Esophagus muscularis mucosa (tissue), 4 donors: ENCODE measurements around the gene ZNF648. TPM values are rescaled to one million over a fixed set of nuclear protein-coding genes. Genes with fewer than 3 reads are reported as not detected.

Experiments used
- DNase-seq: peaks from one replicate; pipeline ENCODE4 v3.0.0-alpha.2; 2017; ENCODE audit errors: extremely low spot score
- H3K27ac ChIP-seq, 4 donors: fragments of 200-600 bp; sonication (generic); replicated peaks in 1 of 4; 1 replicate in 3 of 4; 2 replicates in 1 of 4; pipeline ENCODE4 v1.5.1; 2016 to 2019; ENCODE audit warnings: mild to moderate bottlenecking in 1 of 4
- H3K27me3 ChIP-seq, 4 donors: fragments of 200-600 bp; sonication (generic); one replicate each; pipeline versions ENCODE4 v1.5.1 to v1.6.0; 2016 to 2019
- H3K36me3 ChIP-seq, 4 donors: fragments of 200-600 bp; sonication (generic); one replicate each; pipeline ENCODE4 v1.5.1; 2016 to 2019
- H3K4me1 ChIP-seq, 4 donors: fragments of 200-600 bp; sonication (generic); one replicate each; pipeline ENCODE4 v1.5.1; 2016 to 2019
- H3K4me3 ChIP-seq, 4 donors: fragments of 200-600 bp; sonication (generic); 1 replicate in 2 of 4; 2 replicates in 2 of 4; pipeline ENCODE4 v1.5.1; 2016 to 2019; ENCODE audit warnings: mild to moderate bottlenecking in 4 of 4, moderate library complexity in 1 of 4
- H3K9me3 ChIP-seq, 4 donors: fragments of 200-600 bp; sonication (generic); 1 replicate in 3 of 4; 2 replicates in 1 of 4; pipeline ENCODE4 v1.5.1; 2016 to 2019
- CTCF ChIP-seq, 3 experiments: fragments of 200-600 bp in 2 of 3; fragments of 450-650 bp in 1 of 3; sonication (generic) in 2 of 3; IDR thresholded peaks; one replicate each; pipeline ENCODE4 v1.5.1; 2017 to 2019; ENCODE audit warnings: antibody characterized with exemption in 3 of 3, mild to moderate bottlenecking in 2 of 3, moderate library complexity in 1 of 3
- EP300 ChIP-seq: sonication (generic); formaldehyde crosslinking; IDR thresholded peaks from one replicate; pipeline ENCODE4 v1.6.1; 2017; ENCODE audit warnings: antibody characterized with exemption
- POLR2A ChIP-seq: fragments of 450-650 bp; IDR thresholded peaks from one replicate; pipeline ENCODE4 v1.6.1; 2017; ENCODE audit warnings: antibody characterized with exemption, moderate library complexity, mild to moderate bottlenecking, low read depth
- POLR2AphosphoS5 ChIP-seq, 2 donors: sonication (generic); formaldehyde crosslinking; IDR thresholded peaks; one replicate each; pipeline ENCODE4 v1.6.1; 2017; ENCODE audit warnings: antibody characterized with exemption in 2 of 2
- WGBS: methylation state at CpG from one replicate; pipeline ENCODE4 v1.1.5; 2018; 5-methylcytosine and 5-hydroxymethylcytosine counted together
- intact Hi-C: fragments of 100-400 bp; cut with DNase I; formaldehyde crosslinking; loops from one replicate; pipeline ENCODE4 v1.15.1; 2023
- total RNA-seq, 4 donors: library from RNA; depleted of rRNA; stranded (reverse); fragments of >200 nt; gene quantifications; one replicate each; pipeline versions ENCODE4 v1.1.0 to v1.2.1, GENCODE V29; 2016

ZNF648 gene
- total RNA-seq, 4 donors from 2014 or later = not detected

DNA sequence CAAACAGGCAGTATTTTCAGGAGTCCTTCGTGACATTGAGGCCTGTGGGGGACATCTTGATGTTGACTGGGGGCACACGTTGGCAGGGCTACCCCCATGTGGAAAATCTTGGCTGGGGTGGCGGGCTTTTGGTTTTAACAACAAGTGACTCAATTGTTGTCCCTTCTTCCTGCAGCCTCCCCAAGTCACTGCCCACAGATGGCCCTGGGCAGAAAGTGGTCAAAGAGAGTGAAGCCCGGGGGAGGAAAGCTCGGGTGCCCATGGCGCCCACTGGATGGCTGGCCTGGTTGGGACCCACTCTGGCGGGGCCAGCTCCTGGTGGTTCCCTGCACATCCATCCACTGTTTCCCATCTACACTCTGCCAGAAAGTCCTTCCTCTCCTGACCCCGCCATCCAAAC lies 24.6 kb upstream of the ZNF648 start:
- 92% methylated on average over 8 of the region's 8 CpGs for WGBS
- intact Hi-C loops = loop anchor here (2.0 to 10.0 kb wide), 4 partner anchors 55 to 696 kb away; no protein-coding TSS in a partner anchor
- H3K4me1 ChIP-seq = peaks cover 7 to 15% (median 12%) of the 10 kb centered on the region in 4 donors
- TF ChIP-seq POLR2A = no peak
- TF ChIP-seq CTCF (IDR thresholded peaks at IDR 0.05) = no peak
- TF ChIP-seq EP300 = no peak
- no peak for TF ChIP-seq POLR2AphosphoS5 (IDR thresholded peaks at IDR 0.05)
- no peaks in the 10 kb centered on the region for H3K27me3 ChIP-seq
- peak; percentile 90 for DNase-seq
- H3K36me3 ChIP-seq = no peaks in the 10 kb centered on the region
- H3K4me3 ChIP-seq = no peak overlapping the region
- no peaks in the 10 kb centered on the region for H3K9me3 ChIP-seq
- no peak overlapping the region for H3K27ac ChIP-seq

- Histone ChIP-seq H3K27ac (no peak overlapping the region), H3K27me3 (no peaks in the 10 kb centered on the region), H3K9me3 (no peaks in the 10 kb centered on the region), H3K4me3 (no peak overlapping the region), H3K36me3 (no peaks in the 10 kb centered on the region), H3K4me1 (peaks cover 7 to 15% (median 12%) of the 10 kb centered on the region in 4 donors)
- no peak for DNase-seq
- TF ChIP-seq POLR2AphosphoS5 (IDR thresholded peaks at IDR 0.05) (no peak), CTCF (IDR thresholded peaks at IDR 0.05) (no peak)
- intact Hi-C loops = loop anchor here (2.0 to 10.0 kb wide), 5 partner anchors 55 to 697 kb away; no protein-coding TSS in a partner anchor
- WGBS = 91% methylated on average over 6 of the region's 6 CpGs
Observed at GRCh38 chr1:182085726-182086125, 24.2 kb upstream of the ZNF648 start.

DNA sequence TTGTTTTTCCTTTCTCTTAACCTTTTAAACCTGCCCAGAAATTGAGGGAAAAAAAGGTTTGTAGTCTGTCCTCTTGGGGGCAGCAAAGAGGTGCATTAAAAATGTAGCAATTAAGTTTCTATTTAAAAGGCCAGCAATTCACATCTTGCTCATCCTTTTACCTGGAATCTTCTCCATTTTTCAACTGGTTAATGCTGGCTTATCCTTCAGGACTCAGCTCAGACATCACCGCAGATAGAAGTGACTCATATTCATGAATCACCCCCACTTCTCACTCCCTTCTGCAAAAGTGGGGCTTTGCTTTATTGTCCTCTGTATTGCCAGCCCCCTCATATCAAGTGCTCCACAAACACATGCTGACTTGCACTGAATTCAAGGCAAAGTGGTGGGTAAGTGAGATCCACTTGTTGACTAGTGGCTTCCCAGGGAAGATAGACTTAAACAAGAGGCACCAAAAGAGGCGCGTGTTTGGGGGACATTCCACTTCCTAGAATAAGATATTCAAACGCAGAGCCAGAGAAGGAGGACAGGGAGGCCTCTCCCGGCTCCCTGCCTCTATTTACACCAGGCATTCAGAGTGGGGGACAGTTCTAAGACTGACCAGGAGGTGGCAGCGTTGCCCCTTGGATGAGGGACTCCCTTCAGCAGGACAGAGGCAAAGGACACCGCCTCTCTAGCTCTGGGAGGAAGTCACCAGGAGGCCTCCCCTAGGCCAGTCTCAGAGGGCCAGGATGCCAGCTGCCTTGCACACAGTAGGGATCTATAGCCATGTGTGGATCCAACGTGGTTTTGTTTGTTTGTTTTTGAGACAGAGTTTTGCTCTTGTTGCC lies 23.2 kb upstream of the ZNF648 start:
- H3K9me3 ChIP-seq = no peaks in the 10 kb centered on the region

DNA sequence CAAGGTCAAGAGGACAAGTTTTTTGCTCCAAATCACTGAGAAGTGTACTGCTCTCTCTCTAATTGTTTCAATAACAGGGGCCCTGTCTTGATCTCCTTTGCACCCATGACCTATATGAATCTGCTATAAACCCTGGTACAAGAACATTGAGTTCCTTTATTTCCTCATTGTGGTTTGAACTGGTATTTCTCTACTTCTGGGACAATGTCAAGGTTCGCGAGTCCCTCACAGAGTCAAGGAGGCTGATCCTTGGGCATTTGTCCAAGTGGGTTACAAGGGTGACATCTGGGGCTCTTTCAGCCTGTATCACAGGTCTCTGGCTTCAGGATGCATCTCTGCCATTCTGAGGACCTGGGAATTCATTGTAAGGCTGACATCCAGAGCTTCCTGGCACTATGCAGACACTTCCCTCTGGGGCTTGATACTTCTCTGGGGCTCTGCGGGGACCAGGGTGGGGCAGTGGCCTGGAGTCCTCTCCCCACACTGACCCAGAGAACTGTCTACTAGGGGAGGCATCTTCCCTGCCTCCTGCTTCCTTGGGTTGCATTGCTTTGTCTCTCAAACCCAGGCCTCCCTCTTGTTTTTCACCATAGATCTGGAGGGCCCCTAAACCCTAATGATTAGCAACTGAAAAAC lies 22.5 kb upstream of the ZNF648 start:
- no peaks in the 10 kb centered on the region for H3K27me3 ChIP-seq
- intact Hi-C loops = loop anchor here (2.0 to 10.0 kb wide), 3 partner anchors 201 to 607 kb away; no protein-coding TSS in a partner anchor
- peak overlapping the region in 2 of 4 donors; percentile 8 to 49 for H3K27ac ChIP-seq
- 73% methylated on average over 3 of the region's 3 CpGs for WGBS
- no peak overlapping the region for H3K4me3 ChIP-seq
- no peaks in the 10 kb centered on the region for H3K36me3 ChIP-seq
- peak; percentile 83 for DNase-seq
- no peaks in the 10 kb centered on the region for H3K9me3 ChIP-seq
- TF ChIP-seq CTCF (IDR thresholded peaks at IDR 0.05) = no peak
- no peak for TF ChIP-seq POLR2AphosphoS5 (IDR thresholded peaks at IDR 0.05)
- TF ChIP-seq EP300 = no peak
- no peak for TF ChIP-seq POLR2A
- H3K4me1 ChIP-seq = peaks cover 7 to 15% (median 12%) of the 10 kb centered on the region in 4 donors

More for the DNA sequence above, 23.2 kb upstream of the ZNF648 start:
- no peak for TF ChIP-seq POLR2A
- TF ChIP-seq EP300 = no peak
- TF ChIP-seq POLR2AphosphoS5 (IDR thresholded peaks at IDR 0.05) = peak in 1 of 2 donors; percentile 52
- peak; percentile 81 to 96 (median 91) for TF ChIP-seq CTCF (IDR thresholded peaks at IDR 0.05)
- Histone ChIP-seq H3K27ac (peak overlapping the region; percentile 8 to 56 (median 42)), H3K36me3 (no peaks in the 10 kb centered on the region), H3K4me1 (peaks cover 7 to 15% (median 12%) of the 10 kb centered on the region in 4 donors), H3K27me3 (no peaks in the 10 kb centered on the region), H3K4me3 (no peak overlapping the region)
- 20% methylated on average over 8 of the region's 8 CpGs for WGBS
- intact Hi-C loops = loop anchor here (2.0 to 10.0 kb wide), 5 partner anchors 200 to 698 kb away; no protein-coding TSS in a partner anchor
- DNase-seq = peak; percentile 98
